ENCODE measurements around the gene NDUFS8. TPM values are rescaled to one million over a fixed set of nuclear protein-coding genes. Genes with fewer than 3 reads are reported as not detected.

The NDUFS8 gene
- total RNA-seq, 1 donor from 2014 or later: 197 TPM

DNA sequence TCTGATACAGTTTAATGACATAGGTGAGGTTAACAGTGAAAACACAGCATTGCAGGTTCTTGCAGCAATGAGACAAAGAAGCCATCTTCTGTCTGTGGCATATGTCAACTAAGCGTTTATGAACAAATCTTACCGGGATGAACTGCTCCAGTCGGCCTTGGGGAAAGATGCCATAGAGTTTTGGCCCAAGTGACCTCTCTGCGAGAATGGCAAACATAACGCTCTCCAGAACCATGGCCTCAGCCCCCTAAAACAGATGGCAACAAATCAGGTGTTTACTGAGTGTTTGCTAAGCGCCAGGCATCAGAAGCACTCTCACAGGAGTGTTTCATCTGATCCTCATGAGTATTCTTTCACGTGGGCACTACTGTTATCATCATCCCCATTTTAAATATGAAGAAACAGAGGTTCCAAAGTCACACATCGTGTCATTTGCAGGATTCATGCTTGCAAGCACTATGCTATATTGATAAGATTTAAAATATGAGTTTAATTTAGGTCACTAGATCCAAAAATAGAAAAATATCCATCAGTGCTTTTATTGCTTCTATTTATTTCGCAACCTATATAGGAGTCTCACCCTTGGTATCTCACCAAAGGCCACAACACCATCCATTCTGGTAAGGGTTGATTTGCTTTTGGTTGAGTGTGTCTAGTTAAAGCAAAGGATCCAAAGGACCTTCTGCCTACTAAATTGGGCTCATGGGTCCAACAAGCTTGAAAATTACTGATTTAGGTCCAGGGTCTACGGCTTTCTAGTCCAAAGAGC is 44.3 kb downstream of the NDUFS8 start:
- no peak for DNase-seq (ENCODE audit: extremely low read depth, low read depth, low spot score)

- DNase-seq (ENCODE audit: extremely low read depth, low read depth, low spot score): no peak
Observed at GRCh38 chr11:68076371-68077042, 46.0 kb downstream of the NDUFS8 start.

GRCh38 chr11:68077617-68078582 is 47.4 kb downstream of the NDUFS8 start:
- DNase-seq (ENCODE audit: extremely low read depth, low read depth, low spot score): no peak

GRCh38 chr11:68080860-68081259 is 50.4 kb downstream of the NDUFS8 start:
- DNase-seq (ENCODE audit: extremely low read depth, low read depth, low spot score): no peak

DNA sequence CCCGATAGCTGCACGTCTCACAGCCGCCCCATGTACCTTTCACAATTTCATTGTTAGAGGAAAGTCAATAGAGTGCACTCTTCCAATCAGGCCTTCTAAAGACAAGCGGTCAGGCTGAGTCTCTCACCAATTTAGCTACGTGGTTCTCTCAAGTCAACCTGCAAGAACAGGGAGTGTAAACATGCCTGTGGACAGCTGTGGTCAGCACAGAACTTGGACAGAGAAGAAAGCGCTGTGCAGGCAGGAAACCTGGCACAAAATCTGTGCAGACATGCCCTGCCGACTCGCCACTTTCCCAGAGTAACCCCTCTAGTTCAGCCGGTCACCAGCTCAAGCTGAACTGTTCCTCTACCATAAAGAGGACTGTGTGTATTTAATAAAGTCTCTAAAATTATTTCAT is 51.2 kb downstream of the NDUFS8 start:
- no peak for DNase-seq (ENCODE audit: extremely low read depth, low read depth, low spot score)

DNA sequence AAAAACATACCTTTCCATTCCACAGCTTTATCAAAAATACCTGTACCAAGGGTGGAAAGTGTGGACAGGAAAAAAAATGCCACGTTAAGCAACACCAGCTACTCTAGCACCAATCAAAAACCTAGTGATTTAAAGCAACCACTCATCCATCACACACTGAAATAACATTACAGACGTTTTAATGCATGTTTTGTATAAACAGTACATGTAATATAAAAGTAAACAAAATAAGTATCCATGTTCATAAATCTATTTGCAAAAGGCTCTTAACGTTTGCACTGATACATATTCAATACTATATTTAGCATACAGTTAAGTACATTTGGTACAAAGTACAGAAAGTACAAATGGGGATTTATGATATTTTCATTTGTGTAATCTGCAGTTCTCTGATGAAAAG is 52.0 kb downstream of the NDUFS8 start:
- DNase-seq (ENCODE audit: extremely low read depth, low read depth, low spot score): no peak

- DNase-seq (ENCODE audit: extremely low read depth, low read depth, low spot score): no peak
Observed at GRCh38 chr11:68083517-68083916, 53.0 kb downstream of the NDUFS8 start.

Other genes starting within 250 kb of the NDUFS8 start
- 20.0 and 30.4 TPM in 2 replicates for gene UNC93B1, start 26.6 kb upstream of the NDUFS8 start, total RNA-seq
- gene ALDH3B1, start 20.4 kb upstream of the NDUFS8 start, total RNA-seq: 2.2 and 2.9 TPM in 2 replicates
- gene TCIRG1, start 8.3 kb downstream of the NDUFS8 start, total RNA-seq: 118 and 168 TPM in 2 replicates
- gene CHKA, start 90.7 kb downstream of the NDUFS8 start, total RNA-seq: 31.0 and 45.6 TPM in 2 replicates
- gene KMT5B, start 182.6 kb downstream of the NDUFS8 start, total RNA-seq: 16.9 and 27.9 TPM in 2 replicates
- gene C11orf24, start 241.3 kb downstream of the NDUFS8 start, total RNA-seq: 27.2 and 34.8 TPM in 2 replicates